ENCODE measurements around the gene ZNF362.
"Not testable (repeated sequence)": the region's sequence is repeated elsewhere in the genome, so short reads cannot be mapped to it uniquely, and the experiment has no call there.

ZNF362 gene

DNA sequence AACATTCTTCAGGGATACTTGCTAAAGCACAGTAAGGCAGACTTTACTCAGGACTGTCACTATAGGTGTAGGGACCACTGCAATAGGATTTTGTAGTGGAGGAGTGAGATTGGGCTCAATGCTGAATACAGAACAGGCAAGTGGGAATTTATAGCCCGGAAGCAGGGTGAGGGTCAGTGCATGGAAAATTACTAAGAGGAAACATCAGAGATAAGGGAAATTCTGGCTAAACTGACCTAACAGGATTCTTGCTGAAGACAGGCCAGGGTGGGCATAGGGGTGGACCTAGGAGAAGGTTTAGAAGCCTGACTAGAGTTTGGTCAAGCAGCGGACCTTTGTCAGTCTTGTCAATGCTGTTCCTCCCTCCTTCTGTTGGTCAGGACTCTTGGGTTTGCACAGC, 20.8 kb upstream of the ZNF362 start:
- H3K4me3 ChIP-seq (replicated peaks; ENCODE audit: insufficient read depth, low read length), result no peak overlapping the region
- DNase-seq (ENCODE audit: low read depth in 1 of 2, low spot score in 1 of 2), result no peak
- TF ChIP-seq POLR2AphosphoS5 (IDR thresholded peaks at IDR 0.05; ENCODE audit: low read depth) (no peak), GABPA (IDR thresholded peaks at IDR 0.05; ENCODE audit: low read depth) (no peak), SPI1 (IDR thresholded peaks at IDR 0.05; ENCODE audit: borderline replicate concordance, low read depth) (no peak)
- TF ChIP-seq, protein P1, sequence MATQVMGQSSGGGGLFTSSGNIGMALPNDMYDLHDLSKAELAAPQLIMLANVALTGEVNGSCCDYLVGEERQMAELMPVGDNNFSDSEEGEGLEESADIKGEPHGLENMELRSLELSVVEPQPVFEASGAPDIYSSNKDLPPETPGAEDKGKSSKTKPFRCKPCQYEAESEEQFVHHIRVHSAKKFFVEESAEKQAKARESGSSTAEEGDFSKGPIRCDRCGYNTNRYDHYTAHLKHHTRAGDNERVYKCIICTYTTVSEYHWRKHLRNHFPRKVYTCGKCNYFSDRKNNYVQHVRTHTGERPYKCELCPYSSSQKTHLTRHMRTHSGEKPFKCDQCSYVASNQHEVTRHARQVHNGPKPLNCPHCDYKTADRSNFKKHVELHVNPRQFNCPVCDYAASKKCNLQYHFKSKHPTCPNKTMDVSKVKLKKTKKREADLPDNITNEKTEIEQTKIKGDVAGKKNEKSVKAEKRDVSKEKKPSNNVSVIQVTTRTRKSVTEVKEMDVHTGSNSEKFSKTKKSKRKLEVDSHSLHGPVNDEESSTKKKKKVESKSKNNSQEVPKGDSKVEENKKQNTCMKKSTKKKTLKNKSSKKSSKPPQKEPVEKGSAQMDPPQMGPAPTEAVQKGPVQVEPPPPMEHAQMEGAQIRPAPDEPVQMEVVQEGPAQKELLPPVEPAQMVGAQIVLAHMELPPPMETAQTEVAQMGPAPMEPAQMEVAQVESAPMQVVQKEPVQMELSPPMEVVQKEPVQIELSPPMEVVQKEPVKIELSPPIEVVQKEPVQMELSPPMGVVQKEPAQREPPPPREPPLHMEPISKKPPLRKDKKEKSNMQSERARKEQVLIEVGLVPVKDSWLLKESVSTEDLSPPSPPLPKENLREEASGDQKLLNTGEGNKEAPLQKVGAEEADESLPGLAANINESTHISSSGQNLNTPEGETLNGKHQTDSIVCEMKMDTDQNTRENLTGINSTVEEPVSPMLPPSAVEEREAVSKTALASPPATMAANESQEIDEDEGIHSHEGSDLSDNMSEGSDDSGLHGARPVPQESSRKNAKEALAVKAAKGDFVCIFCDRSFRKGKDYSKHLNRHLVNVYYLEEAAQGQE (IDR thresholded peaks at IDR 0.05; ENCODE audit: insufficient replicate concordance, low read depth), result no peak
- H3K27ac ChIP-seq (replicated peaks), result no peak overlapping the region
- H3K27me3 ChIP-seq (ENCODE audit: insufficient read depth, poor library complexity, severe bottlenecking), result no peaks in the 10 kb centered on the region

DNA sequence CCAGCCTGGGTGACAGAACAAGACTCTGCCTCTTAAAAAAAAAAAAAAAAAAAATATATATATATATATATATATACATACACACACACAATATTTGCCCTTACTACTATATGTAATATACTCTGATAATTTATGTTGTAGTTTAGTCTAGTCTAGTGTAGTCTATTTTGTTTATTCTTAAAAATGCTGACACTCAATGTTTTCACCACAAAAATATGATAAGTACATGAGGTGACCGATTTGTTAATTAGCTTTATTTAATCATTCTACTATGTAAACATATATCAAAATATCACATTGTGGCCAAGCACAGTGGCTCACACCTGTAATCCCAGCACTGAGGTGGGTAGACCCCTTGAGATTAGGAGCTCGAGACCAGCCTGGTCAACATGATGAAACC, 19.8 kb upstream of the ZNF362 start:
- H3K27ac ChIP-seq (replicated peaks), result no peak overlapping the region
- no peak for DNase-seq (ENCODE audit: low read depth in 1 of 2, low spot score in 1 of 2)
- no peaks in the 10 kb centered on the region for H3K27me3 ChIP-seq (ENCODE audit: insufficient read depth, poor library complexity, severe bottlenecking)
- TF ChIP-seq SPI1 (IDR thresholded peaks at IDR 0.05; ENCODE audit: borderline replicate concordance, low read depth) (no peak), GABPA (IDR thresholded peaks at IDR 0.05; ENCODE audit: low read depth) (no peak), POLR2AphosphoS5 (IDR thresholded peaks at IDR 0.05; ENCODE audit: low read depth) (no peak)
- TF ChIP-seq, protein P2, sequence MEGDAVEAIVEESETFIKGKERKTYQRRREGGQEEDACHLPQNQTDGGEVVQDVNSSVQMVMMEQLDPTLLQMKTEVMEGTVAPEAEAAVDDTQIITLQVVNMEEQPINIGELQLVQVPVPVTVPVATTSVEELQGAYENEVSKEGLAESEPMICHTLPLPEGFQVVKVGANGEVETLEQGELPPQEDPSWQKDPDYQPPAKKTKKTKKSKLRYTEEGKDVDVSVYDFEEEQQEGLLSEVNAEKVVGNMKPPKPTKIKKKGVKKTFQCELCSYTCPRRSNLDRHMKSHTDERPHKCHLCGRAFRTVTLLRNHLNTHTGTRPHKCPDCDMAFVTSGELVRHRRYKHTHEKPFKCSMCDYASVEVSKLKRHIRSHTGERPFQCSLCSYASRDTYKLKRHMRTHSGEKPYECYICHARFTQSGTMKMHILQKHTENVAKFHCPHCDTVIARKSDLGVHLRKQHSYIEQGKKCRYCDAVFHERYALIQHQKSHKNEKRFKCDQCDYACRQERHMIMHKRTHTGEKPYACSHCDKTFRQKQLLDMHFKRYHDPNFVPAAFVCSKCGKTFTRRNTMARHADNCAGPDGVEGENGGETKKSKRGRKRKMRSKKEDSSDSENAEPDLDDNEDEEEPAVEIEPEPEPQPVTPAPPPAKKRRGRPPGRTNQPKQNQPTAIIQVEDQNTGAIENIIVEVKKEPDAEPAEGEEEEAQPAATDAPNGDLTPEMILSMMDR (IDR thresholded peaks at IDR 0.05; ENCODE audit: insufficient read depth, low read length), result no peak
- TF ChIP-seq, protein P1 (IDR thresholded peaks at IDR 0.05; ENCODE audit: insufficient replicate concordance, low read depth), result no peak
- no peak overlapping the region for H3K4me3 ChIP-seq (replicated peaks; ENCODE audit: insufficient read depth, low read length)

DNA sequence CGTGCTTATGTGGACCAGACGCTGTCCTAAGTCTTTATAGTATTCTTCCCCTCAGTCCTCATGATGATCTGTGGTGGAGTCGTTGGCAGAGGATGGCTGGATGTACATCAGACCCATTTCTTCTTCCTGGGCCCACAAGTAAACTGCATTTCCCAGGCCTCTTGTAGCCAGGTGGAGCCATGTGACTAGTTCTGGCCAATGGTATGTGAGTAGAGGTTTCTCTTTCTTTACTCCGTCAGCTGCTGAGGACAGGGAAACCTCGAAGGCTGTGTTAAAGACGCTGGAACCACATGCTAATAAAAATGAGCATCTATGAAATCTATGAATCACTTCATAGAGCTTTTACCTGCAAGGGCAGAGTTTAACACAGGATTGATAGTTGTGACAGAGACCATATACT, 18.7 kb upstream of the ZNF362 start:
- no peak for DNase-seq (ENCODE audit: low read depth in 1 of 2, low spot score in 1 of 2)
- Histone ChIP-seq H3K4me3 (replicated peaks; ENCODE audit: insufficient read depth, low read length) (no peak overlapping the region), H3K27ac (replicated peaks) (no peak overlapping the region), H3K27me3 (ENCODE audit: insufficient read depth, poor library complexity, severe bottlenecking) (peaks cover 2% of the 10 kb centered on the region)
- TF ChIP-seq GABPA (IDR thresholded peaks at IDR 0.05; ENCODE audit: low read depth) (no peak), SPI1 (IDR thresholded peaks at IDR 0.05; ENCODE audit: borderline replicate concordance, low read depth) (no peak), POLR2AphosphoS5 (IDR thresholded peaks at IDR 0.05; ENCODE audit: low read depth) (no peak)
- TF ChIP-seq, protein P1 (IDR thresholded peaks at IDR 0.05; ENCODE audit: insufficient replicate concordance, low read depth), result no peak
- TF ChIP-seq, protein P2 (IDR thresholded peaks at IDR 0.05; ENCODE audit: insufficient read depth, low read length), result no peak

DNA sequence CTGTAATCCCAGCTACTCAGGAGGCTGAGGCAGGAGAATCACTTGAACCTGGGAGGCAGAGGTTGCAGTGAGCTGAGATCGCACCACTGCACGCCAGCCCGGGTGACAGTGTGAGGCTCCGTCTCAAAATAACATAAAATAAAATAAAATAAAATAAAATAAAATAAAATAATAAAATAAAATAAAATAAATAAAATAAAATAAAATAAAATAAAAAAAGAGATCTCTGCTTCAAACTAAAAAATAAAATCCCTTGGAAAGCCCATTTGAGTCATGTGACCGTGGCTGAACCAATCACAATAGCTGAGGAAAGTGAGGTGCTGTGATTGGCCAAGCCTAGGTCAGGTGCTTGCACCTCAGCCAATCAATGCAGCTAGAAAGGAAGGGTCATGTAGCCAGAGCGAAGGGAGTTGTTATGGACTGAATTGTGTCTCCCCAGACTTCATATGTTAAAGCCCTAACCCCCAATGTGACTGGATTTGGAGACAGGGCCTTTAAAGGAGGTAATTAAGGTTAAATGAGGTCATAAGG, 18.0 kb upstream of the ZNF362 start:
- not testable (repeated sequence) for H3K4me3 ChIP-seq (replicated peaks; ENCODE audit: insufficient read depth, low read length); H3K27ac ChIP-seq (replicated peaks); DNase-seq (ENCODE audit: low read depth in 1 of 2, low spot score in 1 of 2); H3K27me3 ChIP-seq (ENCODE audit: insufficient read depth, poor library complexity, severe bottlenecking)

DNA sequence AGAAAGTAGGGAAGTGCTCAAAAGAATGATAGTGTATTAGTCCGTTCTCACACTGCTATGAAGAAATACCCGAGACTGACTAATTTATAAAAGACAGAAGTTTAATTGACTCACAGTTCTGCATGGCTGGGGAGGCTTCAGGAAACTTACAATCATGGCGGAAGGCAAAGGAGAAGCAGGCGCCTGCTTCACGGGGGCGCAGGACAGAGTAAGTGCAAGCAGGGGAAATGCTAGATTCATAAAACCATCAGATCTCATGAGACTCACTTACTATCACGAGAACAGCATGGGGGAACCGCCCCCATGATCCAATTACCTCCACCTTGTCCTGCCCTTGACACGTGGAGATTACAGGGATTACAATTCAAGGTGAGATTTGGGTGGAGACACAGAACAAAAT, 16.9 kb upstream of the ZNF362 start:
- not testable (repeated sequence) for DNase-seq (ENCODE audit: low read depth in 1 of 2, low spot score in 1 of 2); H3K27me3 ChIP-seq (ENCODE audit: insufficient read depth, poor library complexity, severe bottlenecking); H3K4me3 ChIP-seq (replicated peaks; ENCODE audit: insufficient read depth, low read length); H3K27ac ChIP-seq (replicated peaks)

All from HL-60 (cell line).